HG03139 (cell line): ENCODE results near the gene SLC24A5.

Experiments
- ATAC-seq: cut with Tn5 transposase; IDR thresholded peaks from one replicate; pipeline ENCODE4 v1.9.1; 2021; ENCODE audit not compliant: unreplicated experiment

SLC24A5 gene

GRCh38 chr15:48185529-48185928 is 64.7 kb downstream of the SLC24A5 start:
- ATAC-seq, result no peak

GRCh38 chr15:48186271-48186670 is 65.5 kb downstream of the SLC24A5 start:
- no peak for ATAC-seq

- ATAC-seq, result no peak
Observed at GRCh38 chr15:48190932-48191573, 70.3 kb downstream of the SLC24A5 start.

- ATAC-seq, result no peak
Observed at GRCh38 chr15:48191574-48192225, 70.9 kb downstream of the SLC24A5 start, which contains the start of gene CTXN2. Gene CTXN2, plus strand, starts transcription at chr15:48191665. Its CDS starts 9,636 bp downstream, at chr15:48201301.
